ENCODE measurements around the gene TMEM30B. TPM values are rescaled to one million over a fixed set of nuclear protein-coding genes. Genes with fewer than 3 reads are reported as not detected.

The TMEM30B gene
- total and polyA plus RNA-seq, 9 of the 15 experiments (the other 6 are each of a cell fraction or from before 2014, with no cell fraction given): 0.04 TPM; not detected in 8

- TF ChIP-seq, protein P1, sequence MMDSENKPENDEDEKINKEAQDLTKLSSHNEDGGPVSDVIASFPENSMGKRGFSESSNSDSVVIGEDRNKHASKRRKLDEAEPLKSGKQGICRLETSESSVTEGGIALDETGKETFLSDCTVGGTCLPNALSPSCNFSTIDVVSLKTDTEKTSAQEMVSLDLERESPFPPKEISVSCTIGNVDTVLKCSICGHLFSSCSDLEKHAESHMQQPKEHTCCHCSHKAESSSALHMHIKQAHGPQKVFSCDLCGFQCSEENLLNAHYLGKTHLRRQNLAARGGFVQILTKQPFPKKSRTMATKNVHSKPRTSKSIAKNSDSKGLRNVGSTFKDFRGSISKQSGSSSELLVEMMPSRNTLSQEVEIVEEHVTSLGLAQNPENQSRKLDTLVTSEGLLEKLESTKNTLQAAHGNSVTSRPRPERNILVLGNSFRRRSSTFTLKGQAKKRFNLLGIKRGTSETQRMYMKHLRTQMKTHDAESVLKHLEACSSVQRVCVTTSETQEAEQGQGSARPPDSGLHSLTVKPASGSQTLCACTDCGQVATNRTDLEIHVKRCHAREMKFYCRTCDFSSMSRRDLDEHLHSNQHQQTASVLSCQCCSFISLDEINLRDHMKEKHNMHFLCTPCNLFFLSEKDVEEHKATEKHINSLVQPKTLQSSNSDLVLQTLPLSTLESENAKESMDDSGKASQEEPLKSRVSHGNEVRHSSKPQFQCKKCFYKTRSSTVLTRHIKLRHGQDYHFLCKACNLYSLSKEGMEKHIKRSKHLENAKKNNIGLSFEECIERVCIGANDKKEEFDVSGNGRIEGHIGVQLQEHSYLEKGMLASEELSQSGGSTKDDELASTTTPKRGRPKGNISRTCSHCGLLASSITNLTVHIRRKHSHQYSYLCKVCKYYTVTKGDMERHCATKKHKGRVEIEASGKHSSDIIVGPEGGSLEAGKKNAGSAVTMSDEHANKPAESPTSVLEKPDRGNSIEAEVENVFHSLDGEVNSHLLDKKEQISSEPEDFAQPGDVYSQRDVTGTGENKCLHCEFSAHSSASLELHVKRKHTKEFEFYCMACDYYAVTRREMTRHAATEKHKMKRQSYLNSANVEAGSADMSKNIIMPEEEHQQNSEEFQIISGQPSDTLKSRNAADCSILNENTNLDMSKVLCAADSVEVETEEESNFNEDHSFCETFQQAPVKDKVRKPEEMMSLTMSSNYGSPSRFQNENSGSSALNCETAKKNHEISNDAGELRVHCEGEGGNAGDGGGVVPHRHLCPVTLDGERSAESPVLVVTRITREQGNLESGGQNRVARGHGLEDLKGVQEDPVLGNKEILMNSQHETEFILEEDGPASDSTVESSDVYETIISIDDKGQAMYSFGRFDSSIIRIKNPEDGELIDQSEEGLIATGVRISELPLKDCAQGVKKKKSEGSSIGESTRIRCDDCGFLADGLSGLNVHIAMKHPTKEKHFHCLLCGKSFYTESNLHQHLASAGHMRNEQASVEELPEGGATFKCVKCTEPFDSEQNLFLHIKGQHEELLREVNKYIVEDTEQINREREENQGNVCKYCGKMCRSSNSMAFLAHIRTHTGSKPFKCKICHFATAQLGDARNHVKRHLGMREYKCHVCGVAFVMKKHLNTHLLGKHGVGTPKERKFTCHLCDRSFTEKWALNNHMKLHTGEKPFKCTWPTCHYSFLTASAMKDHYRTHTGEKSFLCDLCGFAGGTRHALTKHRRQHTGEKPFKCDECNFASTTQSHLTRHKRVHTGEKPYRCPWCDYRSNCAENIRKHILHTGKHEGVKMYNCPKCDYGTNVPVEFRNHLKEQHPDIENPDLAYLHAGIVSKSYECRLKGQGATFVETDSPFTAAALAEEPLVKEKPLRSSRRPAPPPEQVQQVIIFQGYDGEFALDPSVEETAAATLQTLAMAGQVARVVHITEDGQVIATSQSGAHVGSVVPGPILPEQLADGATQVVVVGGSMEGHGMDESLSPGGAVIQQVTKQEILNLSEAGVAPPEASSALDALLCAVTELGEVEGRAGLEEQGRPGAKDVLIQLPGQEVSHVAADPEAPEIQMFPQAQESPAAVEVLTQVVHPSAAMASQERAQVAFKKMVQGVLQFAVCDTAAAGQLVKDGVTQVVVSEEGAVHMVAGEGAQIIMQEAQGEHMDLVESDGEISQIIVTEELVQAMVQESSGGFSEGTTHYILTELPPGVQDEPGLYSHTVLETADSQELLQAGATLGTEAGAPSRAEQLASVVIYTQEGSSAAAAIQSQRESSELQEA (IDR thresholded peaks at IDR 0.05; ENCODE audit: low read depth): no peak
- TF ChIP-seq CHD4 (IDR thresholded peaks at IDR 0.05; ENCODE audit: insufficient read depth, insufficient replicate concordance, low read depth, low read length, poor library complexity, severe bottlenecking) (no peak), ZNF212 (CRISPR knock-in tag; IDR thresholded peaks at IDR 0.05) (no peak), RBM39 (optimal IDR thresholded peaks at IDR 0.05; ENCODE audit: low read depth, low read length) (no peak), RBFOX2 (IDR thresholded peaks at IDR 0.05; ENCODE audit: low read depth, low read length) (no peak), EP300 (IDR thresholded peaks at IDR 0.05; ENCODE audit: low read length) (no peak)
Observed at GRCh38 chr14:61288228-61288627, 7.1 kb upstream of the TMEM30B start (continued).

All from K562 (cell line).